Renal cortex interstitium (tissue), 15 donors: ENCODE data around the gene UPP2. TPM values are rescaled to one million over a fixed set of nuclear protein-coding genes. Genes with fewer than 3 reads are reported as not detected.
A peak's percentile ranks its signal among the peaks of the same experiment; 100 is the strongest.

Experiments used
- DNase-seq, 11 donors: peaks; one replicate each; pipeline ENCODE4 v3.0.0-alpha.2; 2013; ENCODE audit warnings: low read depth in 9 of 11, low spot score in 4 of 11; ENCODE audit errors: extremely low read depth in 1 of 11
- long read RNA-seq, 16 experiments: transcript quantifications; one replicate each; lab custom pipeline, GENCODE V29; 2026
- polyA plus RNA-seq, 3 donors: library from polyadenylated mRNA; unstranded; fragments of 120-200 nt; gene quantifications; one replicate each; pipeline ENCODE4 v1.2.1, GENCODE V29; 2013; ENCODE audit not compliant: insufficient read length in 3 of 3

Gene UPP2
- polyA plus RNA-seq: 1 to 10 TPM; 5.8 to 9.6 (median 9.3) TPM
- long read RNA-seq, donor 1, partial matches to known transcripts: 0 of 3 reads
- long read RNA-seq, donor 1, other reads (novel, unspliced or antisense): 0 of 3 reads
- long read RNA-seq, donor 2: 0 reads
- long read RNA-seq, donor 3, partial matches to known transcripts: 0 of 2 reads
- long read RNA-seq, donor 3, other reads (novel, unspliced or antisense): 0 of 2 reads
- long read RNA-seq, donor 4: 0 reads
- long read RNA-seq, donor 5: 0 reads
- long read RNA-seq, donor 6, partial matches to known transcripts: 0 of 3 reads
- long read RNA-seq, donor 6, other reads (novel, unspliced or antisense): 0 of 3 reads
- long read RNA-seq, donor 7, partial matches to known transcripts: 0 of 3 reads
- long read RNA-seq, donor 7, other reads (novel, unspliced or antisense): 0 of 3 reads
- long read RNA-seq, donor 8, transcript UPP2-201 (7 exons, 2,224 nt): major isoform, 9 of 22 reads
- long read RNA-seq, donor 8, partial matches to known transcripts: 13 of 22 reads
- long read RNA-seq, donor 8, other reads (novel, unspliced or antisense): 0 of 22 reads
- long read RNA-seq, donor 9: 0 reads
- long read RNA-seq, donor 10, partial matches to known transcripts: 0 of 2 reads
- long read RNA-seq, donor 10, other reads (novel, unspliced or antisense): 0 of 2 reads
- long read RNA-seq, donor 11, partial matches to known transcripts: 0 of 2 reads
- long read RNA-seq, donor 11, other reads (novel, unspliced or antisense): 0 of 2 reads
- long read RNA-seq, donor 12, partial matches to known transcripts: 0 of 1 reads
- long read RNA-seq, donor 12, other reads (novel, unspliced or antisense): 0 of 1 reads
- long read RNA-seq, donor 13, partial matches to known transcripts: 0 of 3 reads
- long read RNA-seq, donor 13, other reads (novel, unspliced or antisense): 0 of 3 reads
- long read RNA-seq, donor 14: 0 reads
- long read RNA-seq, donor 15: 0 reads
- long read RNA-seq, donor 16, transcript UPP2-201 (7 exons, 2,224 nt): major isoform, 7 of 7 reads
- long read RNA-seq, donor 16, partial matches to known transcripts: 0 of 7 reads
- long read RNA-seq, donor 16, other reads (novel, unspliced or antisense): 0 of 7 reads

DNA sequence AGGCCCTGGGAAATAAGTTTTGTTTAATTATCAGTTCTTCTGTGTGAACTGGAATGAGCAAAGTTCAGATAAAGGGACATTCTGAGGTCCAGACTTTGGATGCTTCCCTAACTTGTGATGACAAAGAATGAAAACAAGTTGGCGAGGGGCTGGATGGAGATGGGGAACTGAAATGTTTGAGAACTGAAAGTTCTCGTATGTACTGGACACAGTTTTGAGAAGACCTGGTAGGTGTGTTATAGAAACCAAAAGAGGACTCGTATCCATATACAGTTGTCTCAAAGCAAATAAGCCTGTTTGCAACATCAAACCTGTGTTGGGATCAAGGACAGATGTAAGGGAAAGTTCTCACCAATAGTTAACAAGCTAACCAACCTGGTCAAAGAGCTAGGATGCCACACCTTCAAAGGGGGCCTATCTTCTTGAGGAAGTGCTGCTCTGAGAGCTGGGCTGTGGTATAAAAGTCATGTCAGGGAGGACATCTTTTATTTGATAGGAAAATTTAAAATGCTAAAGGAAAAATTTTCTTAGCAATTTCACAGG is at the start of gene UPP2:
Gene UPP2 (plus strand): TSS at position 493 of the 543 bp plus-strand sequence. CDS start 188 bp downstream, outside the sequence.
- DNase-seq: no peak

DNA sequence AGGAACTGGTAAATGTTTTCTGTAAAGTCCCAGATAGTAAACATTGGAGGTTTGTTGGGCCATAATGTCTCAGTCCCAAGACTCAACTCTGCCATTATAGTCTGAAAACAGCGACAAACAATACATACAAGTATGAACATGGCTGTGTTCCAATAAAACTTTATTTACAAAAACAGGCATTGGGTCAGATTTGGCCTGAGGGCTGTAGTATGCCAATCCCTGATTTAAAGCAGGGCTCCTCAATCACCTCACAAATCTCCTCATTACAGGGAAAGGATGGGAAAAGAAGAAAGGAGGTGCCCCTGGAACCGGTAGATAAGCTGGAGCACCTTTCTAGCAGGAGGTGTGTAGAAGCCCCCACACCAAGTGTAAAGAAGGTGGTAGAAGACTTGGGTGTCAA is 48.9 kb upstream of the UPP2 start:
- DNase-seq: no peak

DNA sequence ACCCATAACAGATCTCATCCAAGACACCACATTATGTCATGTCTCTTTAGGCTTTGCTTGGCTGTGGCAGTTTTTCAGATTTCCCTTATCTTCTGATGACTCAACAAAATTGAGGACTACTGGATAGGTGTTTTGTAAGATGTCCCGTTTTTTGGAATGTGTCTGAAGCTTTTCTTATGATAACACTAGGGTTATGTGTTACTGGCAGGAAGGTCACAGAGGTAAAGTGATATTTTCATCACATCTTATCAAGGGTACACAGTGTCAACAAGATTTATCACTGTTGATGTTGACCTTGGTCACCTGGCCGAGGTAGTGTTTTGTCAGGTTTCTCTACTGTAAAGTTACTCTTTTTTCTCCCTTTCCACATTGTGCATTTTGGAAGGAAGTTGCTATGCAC is 44.8 kb upstream of the UPP2 start:
- DNase-seq: no peak

DNA sequence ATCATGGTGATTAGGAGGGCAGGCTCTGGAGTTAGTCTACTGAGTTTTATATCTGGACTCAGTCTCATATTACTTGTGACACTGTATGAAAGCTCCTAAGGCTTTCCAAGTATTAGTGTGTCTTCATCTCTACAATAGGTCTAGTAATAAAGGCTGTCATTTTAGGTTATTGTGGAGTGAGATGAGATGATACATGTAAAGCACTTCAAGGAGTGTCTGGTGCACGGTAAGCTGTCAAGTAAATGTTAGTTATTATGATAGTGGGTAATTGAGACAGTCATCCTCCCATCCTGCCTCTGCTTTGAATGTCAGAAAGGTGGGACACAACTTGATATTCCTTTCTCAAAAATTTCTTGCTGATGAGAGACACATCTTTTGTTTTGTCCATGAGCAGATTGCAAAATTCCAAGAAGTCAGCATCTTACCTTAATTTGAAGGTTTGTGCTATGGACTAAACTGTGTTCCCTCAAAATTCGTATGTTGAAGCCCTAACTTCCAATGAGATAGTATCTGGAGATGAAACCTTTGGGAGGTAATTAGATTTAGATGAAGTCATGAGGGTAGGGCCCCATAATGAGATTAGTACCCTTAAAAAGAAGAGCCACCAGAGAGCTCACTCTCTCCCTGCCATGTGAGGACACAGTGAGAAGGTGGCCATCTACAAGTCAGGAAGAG is 41.4 kb upstream of the UPP2 start:
- DNase-seq: no peak

DNA sequence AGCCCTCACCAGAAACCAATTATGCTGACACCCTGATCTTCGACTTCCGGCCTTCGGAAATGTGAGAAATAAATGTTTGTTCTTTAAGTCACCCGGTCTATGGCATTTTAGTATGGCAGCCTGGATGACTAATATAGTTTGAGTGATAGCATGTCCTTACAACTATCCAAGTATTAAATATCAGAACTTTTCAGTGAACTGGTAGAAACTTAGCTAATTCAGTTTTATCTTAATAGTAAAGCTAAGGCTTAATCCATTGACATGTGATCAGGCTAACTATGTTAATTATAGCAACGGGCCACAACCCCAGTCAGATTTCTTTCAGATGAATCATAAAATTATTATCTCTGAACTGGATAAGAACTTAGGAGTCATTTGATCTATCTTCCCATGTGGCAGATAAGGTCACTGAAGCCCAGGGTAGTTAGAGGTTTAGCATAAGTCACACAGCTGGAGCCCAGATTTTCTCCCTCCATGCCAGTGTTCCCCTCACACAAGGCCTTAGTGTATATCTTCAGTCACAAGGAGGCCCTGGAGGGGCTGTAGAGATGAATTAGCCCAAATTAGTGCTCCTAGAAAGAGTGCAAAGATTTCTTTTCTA is 40.7 kb upstream of the UPP2 start:
- DNase-seq: no peak

DNA sequence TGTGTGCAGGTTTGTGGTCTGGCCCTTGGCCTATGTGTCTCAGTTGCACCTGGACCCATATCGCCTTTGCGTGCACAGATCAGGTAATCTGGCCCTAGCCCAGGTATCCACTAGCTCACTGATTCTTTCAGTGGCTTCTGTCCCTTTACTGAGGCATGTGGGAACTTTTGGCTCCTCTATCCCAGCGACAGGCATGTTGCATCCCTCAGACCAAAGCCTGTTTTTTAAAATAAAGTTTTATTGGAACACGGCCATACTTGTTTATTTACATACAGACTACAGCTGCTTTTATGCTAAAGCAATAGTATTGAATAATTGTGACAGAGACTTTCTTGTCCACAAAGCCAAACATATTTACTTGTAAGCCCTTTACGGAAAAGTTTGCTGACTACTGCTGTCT is 39.9 kb upstream of the UPP2 start:
- DNase-seq: no peak

DNA sequence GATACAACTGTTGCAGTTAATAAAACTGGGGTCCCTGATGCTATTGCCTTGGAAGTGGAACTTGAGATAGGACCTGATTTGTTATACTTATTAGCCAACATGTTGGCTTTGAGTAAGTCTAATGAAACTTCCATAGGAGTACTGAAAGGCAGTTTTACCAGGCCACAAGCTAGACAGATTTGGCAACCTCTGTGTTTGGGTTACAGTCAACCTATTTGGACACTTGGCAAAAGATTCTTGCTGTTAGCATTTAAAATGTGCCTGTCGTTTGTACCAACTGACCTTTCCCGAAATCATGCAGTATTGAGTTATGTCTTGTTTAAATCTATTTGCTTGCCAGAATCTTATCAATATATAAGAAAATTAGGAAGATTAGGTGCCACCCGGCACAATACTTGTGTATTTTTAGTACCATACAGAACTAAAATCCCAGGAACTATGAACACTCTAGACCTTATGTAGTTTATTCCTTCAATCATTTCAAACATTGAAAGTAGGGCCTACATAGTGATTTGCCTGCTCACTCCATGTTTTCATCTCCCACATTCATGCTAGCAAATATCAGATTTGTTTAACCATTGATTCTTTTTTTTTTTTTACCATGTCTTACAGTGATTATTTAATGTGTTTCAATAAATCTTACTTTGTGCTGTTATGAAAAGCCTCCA is 35.5 kb upstream of the UPP2 start:
- DNase-seq: no peak

DNA sequence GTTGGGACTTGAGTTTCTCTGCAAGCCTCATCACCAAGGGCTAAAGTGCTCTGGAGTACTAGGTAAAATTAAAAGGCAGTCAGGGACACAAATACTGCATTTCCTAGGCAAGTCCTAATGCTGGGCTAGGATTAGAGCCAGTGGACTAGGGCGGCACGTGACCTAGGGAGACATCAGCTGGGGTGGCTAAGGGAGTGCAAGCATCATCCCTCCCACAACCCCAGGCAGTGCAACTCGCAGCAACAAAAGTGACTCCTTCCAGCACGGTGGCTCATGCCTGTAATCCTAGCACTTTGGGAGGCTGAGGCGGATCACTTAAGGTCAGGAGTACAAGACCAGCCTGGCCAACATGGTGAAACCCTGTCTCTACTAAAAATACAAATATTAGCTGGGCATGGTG is 30.7 kb upstream of the UPP2 start:
- no peak for DNase-seq

DNA sequence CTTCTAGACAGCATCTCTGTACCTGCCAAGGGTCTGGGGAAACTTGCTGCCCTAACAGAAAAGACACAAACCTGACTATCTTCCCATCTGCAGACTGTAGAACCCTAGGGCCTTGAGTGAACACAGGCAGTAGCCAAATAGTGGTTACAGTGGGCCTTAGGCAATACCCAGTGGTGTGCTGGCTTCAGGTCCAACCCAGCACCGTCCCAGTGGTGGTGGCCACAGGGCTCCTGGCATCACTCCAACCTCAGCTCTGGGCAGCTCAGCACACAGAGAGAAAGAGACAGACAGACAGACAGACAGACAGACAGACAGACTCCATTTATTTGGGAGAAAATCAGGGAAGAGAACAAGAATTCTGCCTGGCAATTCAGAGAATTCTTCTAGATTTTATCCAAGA is 29.3 kb upstream of the UPP2 start:
- no peak for DNase-seq

DNA sequence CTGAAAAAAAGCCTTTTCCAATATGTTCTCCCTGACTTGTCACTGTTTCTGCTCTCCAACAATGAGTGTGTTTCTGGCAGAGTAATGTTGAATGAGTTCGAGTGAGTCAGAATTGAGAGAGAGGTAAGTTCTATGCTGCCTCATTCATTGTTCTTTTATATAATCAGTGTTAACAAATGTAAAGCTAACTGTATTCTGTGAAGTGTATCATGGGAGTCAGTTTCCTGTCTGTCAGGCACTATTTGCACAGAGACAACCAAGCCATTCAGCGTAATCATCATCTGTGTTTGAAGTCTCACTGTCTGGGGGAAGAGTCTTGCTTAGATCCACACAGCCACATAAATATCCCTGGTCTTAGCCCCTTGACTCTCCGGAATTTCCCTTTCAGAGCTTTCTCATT is 22.0 kb upstream of the UPP2 start:
- no peak for DNase-seq

DNA sequence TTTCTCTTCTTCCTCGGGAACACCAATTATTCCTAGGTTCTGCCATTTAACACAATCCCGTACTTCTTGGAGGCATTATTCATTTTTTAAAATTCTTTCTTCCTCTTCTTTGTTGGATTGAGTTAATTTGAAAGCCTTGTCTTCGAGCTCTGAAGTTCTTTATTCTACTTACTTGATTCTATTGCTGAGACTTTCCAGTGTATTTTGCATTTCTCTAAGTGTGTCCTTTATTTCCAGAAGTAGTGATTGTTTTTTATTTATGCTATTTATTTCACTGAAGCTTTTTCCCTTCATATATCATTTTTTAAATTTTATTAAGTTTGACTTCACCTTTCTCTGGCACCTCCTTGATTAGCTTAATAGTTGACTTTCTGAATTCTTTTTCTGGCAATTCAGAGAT is 13.6 kb upstream of the UPP2 start:
- DNase-seq: no peak

DNA sequence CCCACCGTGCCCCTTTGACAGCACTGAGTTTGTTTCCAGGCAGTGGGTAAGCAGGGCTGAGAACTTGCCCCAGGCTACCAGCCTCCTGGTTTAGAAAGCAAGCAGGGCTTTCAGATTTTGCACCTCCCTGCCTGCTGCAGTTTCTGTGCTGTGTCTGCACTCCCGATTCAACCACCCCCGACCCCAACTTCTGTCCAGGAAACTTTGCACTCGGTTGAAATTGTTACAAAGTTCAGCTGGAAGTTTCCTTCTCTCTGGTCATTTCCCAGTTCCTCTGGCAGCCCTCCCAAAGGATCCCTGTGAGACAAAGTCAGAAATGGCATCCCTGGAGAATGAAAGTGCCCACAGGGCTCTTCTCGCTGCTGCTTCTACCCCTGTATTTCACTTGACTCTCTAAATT is 12.4 kb upstream of the UPP2 start:
- DNase-seq: no peak

DNA sequence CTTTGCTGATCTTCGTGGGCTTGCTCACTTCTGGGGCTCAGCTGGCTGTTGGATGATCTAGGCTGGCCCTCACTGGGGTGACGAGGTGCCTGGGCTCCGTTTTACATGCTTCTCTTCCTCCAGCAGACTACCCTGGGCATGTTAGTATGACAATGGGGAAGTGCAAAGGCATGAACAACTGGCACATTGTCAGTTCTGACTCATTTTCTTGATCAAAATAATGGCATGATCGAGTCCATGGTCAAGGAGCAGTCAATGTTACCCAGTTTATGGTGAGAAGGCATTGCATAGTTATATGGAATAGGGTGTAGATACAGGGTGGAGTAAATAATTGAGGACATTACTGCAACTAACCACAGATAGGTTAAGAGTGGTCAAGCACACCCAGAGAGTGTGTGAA is 10.0 kb upstream of the UPP2 start:
- no peak for DNase-seq

DNA sequence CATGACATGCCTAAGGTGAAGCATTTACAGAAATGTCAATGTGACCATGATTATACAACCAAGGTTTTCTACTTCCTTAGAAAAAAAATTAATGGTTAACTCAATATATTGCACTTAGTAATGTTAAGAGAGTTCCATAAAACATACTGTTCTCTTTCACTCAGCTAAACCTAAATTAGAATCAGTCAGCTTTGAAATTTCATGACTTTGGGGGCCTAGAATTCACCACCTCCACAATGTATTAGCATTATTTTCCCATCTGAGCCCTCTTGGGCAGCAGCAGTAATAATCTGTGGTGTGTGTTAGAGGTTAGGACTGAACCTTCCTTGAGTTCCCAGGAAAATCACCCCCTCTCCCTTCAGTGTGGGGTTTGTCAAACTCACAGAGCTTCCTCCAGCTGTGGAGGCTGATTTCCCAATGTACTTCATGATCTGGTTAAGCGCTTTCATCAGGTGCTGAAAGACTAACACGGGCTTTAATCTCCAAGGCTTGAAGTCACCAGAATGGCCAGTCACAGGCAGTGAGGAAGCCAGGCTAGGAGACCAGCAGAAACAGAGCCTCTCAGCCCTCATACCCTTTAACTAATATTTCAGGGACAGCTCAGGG is 7.1 kb upstream of the UPP2 start:
- DNase-seq: peak in 4 of 11 donors; percentile 13 to 36 (median 30)

DNA sequence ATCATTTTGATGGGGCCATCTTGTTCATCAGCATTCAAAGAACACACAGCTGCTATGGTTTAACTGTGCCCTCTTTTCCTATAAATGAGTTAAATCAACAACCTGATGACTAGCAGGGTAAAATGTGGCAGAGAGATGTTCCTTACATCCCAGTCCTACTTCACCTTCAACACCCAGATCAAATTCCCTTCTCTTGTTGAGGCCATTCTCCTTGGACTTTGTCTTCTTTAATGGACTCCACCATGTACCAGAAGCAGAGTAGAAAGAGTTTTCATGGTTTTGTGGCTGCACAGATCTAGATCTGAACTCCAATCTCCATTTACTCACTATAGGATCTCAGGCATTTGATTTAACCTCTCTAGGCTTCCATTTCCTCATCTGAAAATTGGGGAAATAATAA is 6.4 kb upstream of the UPP2 start:
- DNase-seq: no peak

DNA sequence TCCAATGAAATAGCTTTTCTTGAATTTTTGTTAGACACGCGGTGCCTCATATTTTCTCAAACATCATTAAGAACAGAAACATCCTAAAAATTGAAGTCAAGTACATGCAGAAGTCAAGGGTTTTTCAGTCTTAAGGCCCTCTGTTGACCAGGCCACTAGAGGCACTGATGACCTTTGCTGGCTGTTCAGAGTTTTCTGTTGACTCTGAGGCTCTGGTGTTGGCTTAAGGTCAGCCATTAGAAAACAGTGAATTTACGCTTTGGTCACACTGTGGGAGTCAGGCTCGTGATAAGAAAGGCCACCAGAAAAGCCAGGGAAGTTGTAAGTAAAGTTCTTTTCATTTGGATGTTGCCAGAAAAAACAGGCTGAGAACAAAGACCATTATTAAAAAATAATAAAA is 5.8 kb upstream of the UPP2 start:
- no peak for DNase-seq

DNA sequence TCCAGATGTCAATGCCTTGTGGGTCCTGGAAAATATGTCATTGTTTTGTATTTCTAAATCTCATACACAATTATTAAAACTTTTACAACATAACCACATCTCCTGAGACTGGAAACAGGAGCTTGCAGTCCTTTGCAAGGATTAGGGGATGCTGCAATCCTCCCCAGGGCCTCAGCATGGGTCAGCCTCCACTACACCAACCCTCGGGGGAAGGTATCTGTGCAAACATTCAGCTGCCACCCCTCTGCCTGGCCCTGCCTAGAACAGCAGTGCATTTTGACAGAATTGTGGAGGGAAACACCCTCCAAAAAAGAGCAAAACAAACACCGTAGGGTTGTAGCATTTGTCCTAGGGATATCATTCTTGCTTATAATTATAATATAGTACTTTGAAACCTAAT is 4.2 kb upstream of the UPP2 start:
- DNase-seq: no peak

DNA sequence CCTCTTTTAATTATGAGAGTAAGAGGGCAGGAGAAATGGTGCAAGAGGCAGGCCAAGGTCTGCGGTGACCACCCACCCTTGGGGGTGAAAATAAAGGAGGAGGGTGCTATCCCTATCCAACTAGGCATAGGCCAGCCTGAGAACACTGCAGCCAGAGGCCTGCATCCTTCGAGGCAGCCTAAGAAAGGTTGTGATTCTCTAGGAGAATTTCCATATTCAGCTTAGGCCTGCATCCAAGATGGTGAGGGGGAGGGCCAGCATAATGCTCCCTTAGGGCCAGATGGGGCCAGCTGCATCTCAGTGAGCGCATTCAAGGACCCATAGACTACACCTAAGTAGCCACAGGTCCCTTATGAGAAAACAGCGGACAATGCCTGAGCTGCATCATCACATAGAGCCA is 3.5 kb upstream of the UPP2 start:
- no peak for DNase-seq
